GM15510 (cell line): ENCODE data around the gene ZNF436.

ENCODE experiments used
- POLR2A ChIP-seq: IDR thresholded peaks from 3 replicates; pipeline ENCODE4 v1.6.1; 2011; ENCODE audit warnings: borderline replicate concordance; ENCODE audit not compliant: insufficient read length; ENCODE audit errors: extremely low read depth

ZNF436 gene

GRCh38 chr1:23376890-23377811 lies 7.5 kb upstream of the ZNF436 start:
- no peak for TF ChIP-seq POLR2A

GRCh38 chr1:23371987-23372880 lies 2.6 kb upstream of the ZNF436 start:
- TF ChIP-seq POLR2A: no peak

GRCh38 chr1:23370709-23371584 lies 1.3 kb upstream of the ZNF436 start:
- TF ChIP-seq POLR2A: no peak

- no peak for TF ChIP-seq POLR2A
Observed at GRCh38 chr1:23370330-23370708, 683 bp upstream of the ZNF436 start.

GRCh38 chr1:23368562-23369334 lies 888 bp downstream of the ZNF436 start:
- TF ChIP-seq POLR2A: peak; percentile 86

- TF ChIP-seq POLR2A: peak; percentile 79
Observed at GRCh38 chr1:23367791-23368561, 1.7 kb downstream of the ZNF436 start.

- no peak for TF ChIP-seq POLR2A
Observed at GRCh38 chr1:23367451-23367790, 2.2 kb downstream of the ZNF436 start.

GRCh38 chr1:23366598-23366997 lies 3.0 kb downstream of the ZNF436 start:
- TF ChIP-seq POLR2A: no peak

GRCh38 chr1:23366146-23366545 lies 3.5 kb downstream of the ZNF436 start:
- no peak for TF ChIP-seq POLR2A

GRCh38 chr1:23362218-23362713 lies 7.4 kb downstream of the ZNF436 start:
- no peak for TF ChIP-seq POLR2A

GRCh38 chr1:23358310-23358875 lies 11.2 kb downstream of the ZNF436 start:
- TF ChIP-seq POLR2A: no peak

- TF ChIP-seq POLR2A: no peak
Observed at GRCh38 chr1:23357138-23357908, 12.3 kb downstream of the ZNF436 start.
